ENCODE data around the gene ABHD14A.
"Not testable (repeated sequence)": the region's sequence is repeated elsewhere in the genome, so short reads cannot be mapped to it uniquely, and the experiment has no call there.

ABHD14A gene

GRCh38 chr3:51974963-51975851, at the start of gene ABHD14A:
ABHD14A (plus strand) TSS chr3:51975064; CDS start chr3:51975136, 72 bp downstream.
- peak; percentile 54 for DNase-seq

DNA sequence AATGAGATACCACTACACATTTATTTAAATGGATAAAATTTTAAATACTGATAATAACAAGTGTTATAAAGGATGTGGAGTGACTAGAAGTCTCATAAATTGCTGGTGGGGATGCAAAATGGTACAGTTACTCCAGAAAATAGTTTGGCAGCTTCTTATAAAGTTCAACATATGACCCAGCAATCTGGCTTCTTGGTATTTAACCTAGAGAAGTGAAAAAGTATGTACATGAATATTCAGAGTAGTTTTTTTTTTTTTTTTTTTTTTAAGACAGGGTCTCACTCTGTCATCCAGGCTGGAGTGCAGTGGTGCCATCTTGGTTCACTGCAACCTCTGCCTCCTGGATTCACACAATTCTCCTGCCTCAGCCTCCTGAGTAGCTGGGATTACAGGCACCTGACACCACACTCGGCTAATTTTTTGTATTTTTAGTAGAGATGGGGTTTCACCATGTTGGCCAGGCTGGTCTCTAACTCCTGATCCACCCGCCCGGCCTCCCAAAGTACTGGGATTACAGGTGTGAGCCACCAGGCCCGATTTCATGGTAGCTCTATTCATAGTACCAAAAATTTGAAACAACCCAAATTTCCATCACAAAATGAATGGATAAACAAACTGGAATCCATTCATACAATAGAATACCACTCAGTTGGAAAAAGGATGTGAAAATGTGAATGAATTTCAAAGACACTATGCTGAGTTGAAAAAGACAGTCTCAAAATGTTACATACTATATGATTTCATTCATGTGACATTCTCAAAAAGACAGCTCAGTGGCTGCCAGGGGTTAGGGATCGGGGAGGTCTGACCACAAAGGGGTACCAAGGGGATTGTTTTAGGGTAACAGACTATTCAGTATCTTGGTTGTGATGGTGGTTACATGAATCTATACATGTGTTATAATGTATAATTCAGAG, 47.5 kb upstream of the ABHD14A start:
- no peak for DNase-seq

- no peak for DNase-seq
Observed at GRCh38 chr3:51928438-51928837, 46.4 kb upstream of the ABHD14A start.

DNA sequence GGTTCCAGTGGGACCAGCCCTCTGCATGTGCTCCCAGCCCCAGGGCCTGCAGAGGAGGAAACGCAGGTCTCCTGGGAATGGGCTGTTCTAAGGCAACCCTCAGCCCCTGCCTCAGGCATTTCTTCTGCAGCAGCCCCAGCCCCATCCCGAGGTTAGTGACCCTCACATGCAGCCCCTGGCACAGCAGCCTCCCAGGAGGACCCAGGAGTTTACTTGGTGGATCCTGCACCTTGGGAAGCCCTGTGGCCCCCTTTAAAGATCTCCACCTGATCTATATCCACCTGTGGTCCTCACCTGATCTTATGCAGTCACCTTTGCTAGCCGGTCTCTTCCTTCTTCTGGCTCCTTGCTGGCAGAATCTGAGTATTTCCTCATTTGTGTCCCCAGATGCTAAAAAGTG, 45.9 kb upstream of the ABHD14A start:
- DNase-seq = not testable (repeated sequence)

- DNase-seq = no peak
Observed at GRCh38 chr3:51929420-51930003, 45.4 kb upstream of the ABHD14A start.

- no peak for DNase-seq
Observed at GRCh38 chr3:51930439-51930838, 44.4 kb upstream of the ABHD14A start.

GRCh38 chr3:51931756-51932155, 43.1 kb upstream of the ABHD14A start:
- DNase-seq = no peak

GRCh38 chr3:51932471-51933370, 42.1 kb upstream of the ABHD14A start:
- no peak for DNase-seq

- DNase-seq = no peak
Observed at GRCh38 chr3:51933471-51934138, 41.3 kb upstream of the ABHD14A start.

DNA sequence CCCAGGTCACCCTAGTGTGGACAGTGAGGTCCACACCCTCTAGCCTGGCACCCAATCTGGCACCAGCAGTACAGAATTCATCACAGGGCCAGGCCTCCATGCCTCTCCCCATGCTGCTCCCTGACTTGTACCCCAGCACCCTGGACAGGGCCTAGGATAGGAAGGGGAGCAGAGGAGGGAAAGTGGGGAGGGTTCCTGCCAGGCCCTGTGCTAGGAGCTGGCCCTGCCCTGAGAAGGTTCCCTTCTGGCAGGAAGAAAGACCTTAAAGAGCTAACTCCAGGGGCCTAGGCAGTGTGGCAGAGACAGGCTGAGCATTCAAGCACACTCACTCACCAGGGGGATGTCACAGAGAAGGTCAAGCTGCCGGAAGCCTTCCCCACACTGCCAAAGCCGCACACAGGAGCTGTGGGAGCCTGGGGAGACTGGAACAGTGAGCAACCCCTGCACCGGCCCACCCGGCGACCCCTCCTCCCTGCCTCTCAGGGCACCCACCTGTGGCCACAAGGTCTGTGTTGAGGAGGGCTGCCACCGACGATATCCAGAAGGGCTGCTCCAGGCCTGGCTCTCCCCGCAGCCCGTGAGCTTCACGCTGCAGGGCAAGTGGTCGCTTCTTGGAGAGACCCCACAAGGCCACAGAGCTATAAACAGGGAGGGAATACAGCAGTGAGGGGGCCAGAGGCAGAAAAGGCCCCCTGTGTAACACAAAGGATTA, 40.6 kb upstream of the ABHD14A start:
- DNase-seq = no peak

DNA sequence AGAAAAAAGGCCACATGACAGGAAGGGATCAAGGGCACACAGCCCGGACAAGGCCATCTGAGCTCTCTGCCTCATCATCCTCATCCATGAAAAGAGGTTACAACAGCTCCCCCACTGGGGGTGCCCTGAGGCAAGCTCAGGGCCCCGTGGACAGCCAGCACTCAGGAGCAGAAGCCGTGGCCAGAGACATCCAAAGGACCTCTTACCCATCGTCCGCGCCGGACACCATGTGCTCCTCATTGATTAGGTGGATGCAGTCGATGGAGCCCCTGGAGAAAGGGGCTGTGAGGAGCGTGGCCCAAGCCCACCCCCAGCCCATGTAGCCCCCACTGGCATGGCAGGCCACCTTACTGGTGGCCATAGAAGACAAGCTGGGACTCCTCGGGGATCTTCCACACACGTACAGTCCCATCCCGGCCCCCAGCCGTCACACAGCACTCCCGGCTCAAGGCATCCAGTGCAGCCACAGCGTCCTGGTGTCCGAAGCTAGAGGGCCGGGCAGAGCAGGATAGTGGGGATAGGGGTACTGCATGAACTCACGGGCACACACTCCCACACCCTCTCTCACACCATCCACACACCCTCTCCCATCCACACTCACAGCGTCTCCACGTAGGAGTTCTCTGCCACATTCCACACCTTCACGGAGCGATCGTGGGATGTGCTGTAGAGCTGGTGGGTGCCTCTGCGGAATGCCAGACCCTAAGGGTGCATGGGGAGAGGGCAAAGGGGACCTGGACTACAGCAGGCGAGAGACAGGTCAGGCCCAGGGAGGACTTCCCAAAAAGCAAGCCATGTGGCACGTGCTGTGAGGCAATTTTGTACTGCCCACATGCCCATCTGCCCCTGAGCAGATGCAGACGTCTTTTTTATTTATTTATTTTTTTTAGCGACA, 39.6 kb upstream of the ABHD14A start:
- no peak for DNase-seq

DNA sequence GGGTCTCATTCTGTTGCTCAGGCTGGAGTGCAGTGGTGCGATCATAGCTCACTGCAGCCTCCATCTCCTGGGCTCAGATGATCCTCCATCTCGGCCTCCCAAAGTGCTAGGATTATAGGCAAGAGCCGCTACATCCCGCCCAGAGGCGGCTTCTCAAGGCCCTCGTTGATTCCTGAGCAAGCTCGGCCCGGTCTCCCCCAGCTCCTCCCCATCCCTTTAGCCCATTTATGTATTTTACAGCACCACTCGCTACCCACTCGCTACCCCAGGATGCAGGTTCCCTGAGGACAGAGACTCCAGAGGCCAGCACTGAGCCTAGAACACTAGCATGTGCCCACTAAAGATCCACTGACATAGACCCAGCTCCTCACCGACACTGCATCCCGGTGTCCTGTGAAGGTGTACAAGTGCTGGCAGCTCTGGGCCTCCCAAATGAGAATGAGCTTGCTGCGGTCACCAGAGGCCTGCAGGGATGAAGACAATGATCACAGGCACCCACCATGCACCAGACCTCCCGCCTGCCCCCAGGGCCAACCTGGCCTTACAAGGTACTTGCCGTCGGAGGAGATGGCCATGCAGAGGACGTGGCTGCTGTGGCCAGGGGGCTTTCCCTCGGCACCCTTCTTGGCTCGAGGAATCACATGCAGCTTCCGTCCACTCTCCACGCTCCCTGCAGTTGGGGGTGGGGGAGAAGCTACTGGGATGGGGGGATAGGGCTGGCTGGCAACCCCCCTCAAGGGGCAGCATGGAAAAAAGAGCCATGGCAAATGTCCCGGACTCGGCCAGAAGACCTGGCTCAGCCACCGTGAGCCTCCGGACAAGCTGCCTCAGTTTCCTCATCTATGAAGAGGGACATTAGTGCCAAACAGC, 38.7 kb upstream of the ABHD14A start:
- no peak for DNase-seq

DNA sequence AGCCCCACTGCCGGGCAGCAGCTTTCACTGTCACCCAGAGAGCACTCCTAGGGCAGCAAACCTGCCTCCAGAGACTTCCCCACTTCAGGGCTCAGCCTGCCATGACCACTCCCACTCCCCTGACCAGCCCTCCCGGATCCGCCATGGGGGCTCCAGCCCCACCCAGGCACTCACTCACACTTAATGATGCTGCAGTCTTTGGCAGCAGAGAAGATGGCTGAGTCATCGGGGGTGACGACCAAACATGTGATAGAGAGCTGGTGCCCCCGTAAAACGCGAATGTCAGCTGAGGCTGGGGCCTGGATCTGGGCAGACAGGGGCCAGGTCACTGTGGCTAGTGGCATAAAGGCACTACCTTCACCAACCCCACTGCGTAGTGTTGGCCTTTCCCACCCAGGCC, 37.9 kb upstream of the ABHD14A start:
- no peak for DNase-seq

- DNase-seq = no peak
Observed at GRCh38 chr3:51937611-51938450, 37.0 kb upstream of the ABHD14A start.

DNA sequence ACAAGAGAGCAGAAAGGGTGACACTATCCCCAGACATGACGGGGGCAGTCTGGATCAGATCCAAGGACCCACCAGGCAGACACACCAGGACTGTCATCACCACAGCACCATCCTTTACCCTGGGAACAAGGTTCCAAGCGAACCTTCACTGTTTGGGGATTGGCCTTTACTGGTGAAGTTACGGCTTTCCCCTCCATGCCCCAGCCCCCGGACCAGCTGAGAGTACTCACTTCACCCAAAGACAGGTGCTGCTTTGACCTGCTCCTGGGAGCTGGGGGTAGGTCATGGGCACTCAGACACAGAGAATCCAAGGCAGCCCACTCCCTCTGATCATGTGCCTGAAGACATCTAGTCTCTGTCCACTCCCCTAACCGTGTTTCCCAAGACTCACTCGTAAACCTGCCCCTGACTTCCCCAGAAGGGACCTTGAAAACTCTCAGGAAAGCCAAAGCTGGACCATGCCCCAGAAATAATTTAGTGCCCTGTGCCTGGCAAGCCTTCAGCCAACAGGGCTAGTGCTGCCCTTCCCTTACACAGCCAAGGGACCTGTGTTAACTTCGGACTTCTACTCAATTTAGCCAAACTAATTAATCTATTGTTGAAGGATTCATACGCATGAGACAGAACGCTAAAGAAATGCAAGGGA, 36.0 kb upstream of the ABHD14A start:
- no peak for DNase-seq

- no peak for DNase-seq
Observed at GRCh38 chr3:51940648-51941462, 34.0 kb upstream of the ABHD14A start.

- no peak for DNase-seq
Observed at GRCh38 chr3:51941463-51941797, 33.4 kb upstream of the ABHD14A start.

Data from GDM1 (cell line).